OCI-LY3 (cell line): ENCODE results near the gene SYNPO2.

ENCODE experiments used
- EZH2phosphoT487 ChIP-seq: fragments of 200-600 bp; shearing (Covaris generic); IDR thresholded peaks from 2 replicates; pipeline ENCODE4 v1.6.1; 2018; ENCODE audit warnings: antibody characterized with exemption, mixed run types, low read depth
- TF ChIP-seq, protein P1 (sequence below): fragments of 200-600, 300-600 bp; sonication (generic); IDR thresholded peaks from 2 replicates; pipeline ENCODE4 v1.5.1; 2014; ENCODE audit warnings: antibody characterized with exemption, low read length, low read depth

GRCh38 chr4:119098306-119098705, 209.7 kb downstream of the SYNPO2 start:
- TF ChIP-seq, protein P1, sequence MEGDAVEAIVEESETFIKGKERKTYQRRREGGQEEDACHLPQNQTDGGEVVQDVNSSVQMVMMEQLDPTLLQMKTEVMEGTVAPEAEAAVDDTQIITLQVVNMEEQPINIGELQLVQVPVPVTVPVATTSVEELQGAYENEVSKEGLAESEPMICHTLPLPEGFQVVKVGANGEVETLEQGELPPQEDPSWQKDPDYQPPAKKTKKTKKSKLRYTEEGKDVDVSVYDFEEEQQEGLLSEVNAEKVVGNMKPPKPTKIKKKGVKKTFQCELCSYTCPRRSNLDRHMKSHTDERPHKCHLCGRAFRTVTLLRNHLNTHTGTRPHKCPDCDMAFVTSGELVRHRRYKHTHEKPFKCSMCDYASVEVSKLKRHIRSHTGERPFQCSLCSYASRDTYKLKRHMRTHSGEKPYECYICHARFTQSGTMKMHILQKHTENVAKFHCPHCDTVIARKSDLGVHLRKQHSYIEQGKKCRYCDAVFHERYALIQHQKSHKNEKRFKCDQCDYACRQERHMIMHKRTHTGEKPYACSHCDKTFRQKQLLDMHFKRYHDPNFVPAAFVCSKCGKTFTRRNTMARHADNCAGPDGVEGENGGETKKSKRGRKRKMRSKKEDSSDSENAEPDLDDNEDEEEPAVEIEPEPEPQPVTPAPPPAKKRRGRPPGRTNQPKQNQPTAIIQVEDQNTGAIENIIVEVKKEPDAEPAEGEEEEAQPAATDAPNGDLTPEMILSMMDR: no peak
- no peak for TF ChIP-seq EZH2phosphoT487
